Lower lobe of right lung (tissue), 2 donors: Measurements from ENCODE around the gene ITPR1. TPM values are rescaled to one million over a fixed set of nuclear protein-coding genes. Genes with fewer than 3 reads are reported as not detected.

Experiments used
- ATAC-seq, 2 donors: fragments of 200-7000 bp; cut with Tn5 transposase; one replicate each; pipeline ENCODE4 v1.9.1; 2020 to 2022; ENCODE audit warnings: mild to moderate bottlenecking in 2 of 2, moderate library complexity in 2 of 2
- DNase-seq: peaks from one replicate; pipeline ENCODE4 v3.0.0-alpha.2; 2020
- H3K27ac ChIP-seq: fragments of 200-600 bp; one replicate; pipeline ENCODE4 v1.8.0; 2022
- H3K27me3 ChIP-seq: fragments of 200-600 bp; one replicate; pipeline ENCODE4 v1.8.0; 2022; ENCODE audit warnings: low read depth
- H3K36me3 ChIP-seq: fragments of 200-600 bp; one replicate; pipeline ENCODE4 v1.8.0; 2022; ENCODE audit warnings: mild to moderate bottlenecking
- H3K4me1 ChIP-seq: fragments of 200-600 bp; one replicate; pipeline ENCODE4 v1.8.0; 2022
- H3K4me3 ChIP-seq: fragments of 200-600 bp; one replicate; pipeline ENCODE4 v1.8.0; 2022; ENCODE audit warnings: mild to moderate bottlenecking
- H3K9me3 ChIP-seq: fragments of 200-600 bp; one replicate; pipeline ENCODE4 v1.8.0; 2022
- CTCF ChIP-seq: fragments of 200-600 bp; IDR thresholded peaks from one replicate; pipeline ENCODE4 v1.8.0; 2022; ENCODE audit warnings: antibody characterized with exemption, mild to moderate bottlenecking
- intact Hi-C: fragments of 100-400 bp; cut with DNase I; formaldehyde crosslinking; loops from one replicate; pipeline ENCODE4 v1.11.0; 2022
- total RNA-seq: library from RNA; stranded (reverse); fragmentation: NEBNext Ultra II Directional; extraction: Animal tissue kit (Norgen Biotek cat#: 25700); gene quantifications from one replicate; pipeline ENCODE4 v1.2.1, GENCODE V29; 2021
- donor health status: DM: no; HTN: yes; CAD: no; lungs with severe emphysema.

ITPR1 gene
- total RNA-seq, 1 donor from 2014 or later = 69.1 TPM

- intact Hi-C loops = no loop called here
These were observed 163.6 kb downstream of the ITPR1 start for GRCh38 chr3:4656626-4657328.

GRCh38 chr3:4660936-4661335, 167.8 kb downstream of the ITPR1 start:
- Histone ChIP-seq H3K36me3 (peaks cover 54% of the 10 kb centered on the region), H3K4me3 (no peak overlapping the region), H3K27ac (no peak overlapping the region), H3K27me3 (no peaks in the 10 kb centered on the region), H3K4me1 (peaks cover 6% of the 10 kb centered on the region), H3K9me3 (no peaks in the 10 kb centered on the region)
- no peak for TF ChIP-seq CTCF
- intact Hi-C loops = no loop called here
- no peak for DNase-seq
- ATAC-seq = no peak

More at GRCh38 chr3:4656626-4657328, 163.6 kb downstream of the ITPR1 start:
- Histone ChIP-seq H3K9me3 (no peaks in the 10 kb centered on the region), H3K27ac (no peak overlapping the region), H3K27me3 (no peaks in the 10 kb centered on the region), H3K4me1 (peaks cover 8% of the 10 kb centered on the region), H3K36me3 (peaks cover 46% of the 10 kb centered on the region), H3K4me3 (no peak overlapping the region)
- DNase-seq (no peak), ATAC-seq (no peak)
- no peak for TF ChIP-seq CTCF

GRCh38 chr3:4664412-4664811, 171.3 kb downstream of the ITPR1 start:
- H3K36me3 ChIP-seq = peaks cover 76% of the 10 kb centered on the region
- H3K27ac ChIP-seq = no peak overlapping the region
- DNase-seq (no peak), ATAC-seq (no peak)
- H3K9me3 ChIP-seq = no peaks in the 10 kb centered on the region
- H3K4me3 ChIP-seq = no peak overlapping the region
- H3K27me3 ChIP-seq = no peaks in the 10 kb centered on the region
- intact Hi-C loops = no loop called here
- no peak for TF ChIP-seq CTCF
- H3K4me1 ChIP-seq = no peaks in the 10 kb centered on the region

- Histone ChIP-seq H3K36me3 (peaks cover 82% of the 10 kb centered on the region), H3K4me1 (no peaks in the 10 kb centered on the region), H3K4me3 (no peak overlapping the region), H3K9me3 (no peaks in the 10 kb centered on the region), H3K27me3 (no peaks in the 10 kb centered on the region), H3K27ac (no peak overlapping the region)
- no peak for DNase-seq
- intact Hi-C loops = no loop called here
- no peak for ATAC-seq
- no peak for TF ChIP-seq CTCF
These were observed 172.0 kb downstream of the ITPR1 start for GRCh38 chr3:4665197-4665596.

- Histone ChIP-seq H3K27me3 (no peaks in the 10 kb centered on the region), H3K36me3 (peaks cover 91% of the 10 kb centered on the region), H3K27ac (no peak overlapping the region), H3K9me3 (no peaks in the 10 kb centered on the region), H3K4me3 (no peak overlapping the region), H3K4me1 (no peaks in the 10 kb centered on the region)
- DNase-seq = no peak
- intact Hi-C loops = no loop called here
- no peak for TF ChIP-seq CTCF
- no peak for ATAC-seq
These were observed 172.9 kb downstream of the ITPR1 start for GRCh38 chr3:4666071-4666470.
